Duodenal mucosa (tissue), 2 donors: ENCODE measurements around the gene MLLT6.

Source experiments
- H3K27ac ChIP-seq: one replicate; pipeline ENCODE4 v1.7.0; 2013; ENCODE audit warnings: low read depth, low read length
- H3K27me3 ChIP-seq, 2 donors: one replicate each; pipeline ENCODE4 v1.7.0; 2013; ENCODE audit warnings: low read length in 2 of 2, control low read depth in 1 of 2; ENCODE audit not compliant: insufficient read depth in 2 of 2, control insufficient read depth in 1 of 2
- H3K36me3 ChIP-seq, 2 donors: one replicate each; pipeline ENCODE4 v1.7.0; 2013; ENCODE audit warnings: low read length in 2 of 2, control low read depth in 1 of 2; ENCODE audit not compliant: insufficient read depth in 2 of 2, control insufficient read depth in 1 of 2
- H3K4me1 ChIP-seq, 2 donors: one replicate each; pipeline ENCODE4 v1.7.0; 2013; ENCODE audit warnings: low read length in 2 of 2, control low read depth in 1 of 2; ENCODE audit not compliant: insufficient read depth in 2 of 2, control insufficient read depth in 1 of 2
- H3K4me3 ChIP-seq, 2 donors: one replicate each; pipeline ENCODE4 v1.7.0; 2013; ENCODE audit warnings: low read length in 2 of 2, low read depth in 1 of 2
- H3K9ac ChIP-seq, 2 donors: one replicate each; pipeline ENCODE4 v1.7.0; 2013; ENCODE audit warnings: low read length in 2 of 2, low read depth in 1 of 2
- H3K9me3 ChIP-seq, 2 donors: one replicate each; pipeline ENCODE4 v1.7.0; 2013; ENCODE audit warnings: low read length in 2 of 2, control low read depth in 1 of 2; ENCODE audit not compliant: control insufficient read depth in 1 of 2

Gene MLLT6

DNA sequence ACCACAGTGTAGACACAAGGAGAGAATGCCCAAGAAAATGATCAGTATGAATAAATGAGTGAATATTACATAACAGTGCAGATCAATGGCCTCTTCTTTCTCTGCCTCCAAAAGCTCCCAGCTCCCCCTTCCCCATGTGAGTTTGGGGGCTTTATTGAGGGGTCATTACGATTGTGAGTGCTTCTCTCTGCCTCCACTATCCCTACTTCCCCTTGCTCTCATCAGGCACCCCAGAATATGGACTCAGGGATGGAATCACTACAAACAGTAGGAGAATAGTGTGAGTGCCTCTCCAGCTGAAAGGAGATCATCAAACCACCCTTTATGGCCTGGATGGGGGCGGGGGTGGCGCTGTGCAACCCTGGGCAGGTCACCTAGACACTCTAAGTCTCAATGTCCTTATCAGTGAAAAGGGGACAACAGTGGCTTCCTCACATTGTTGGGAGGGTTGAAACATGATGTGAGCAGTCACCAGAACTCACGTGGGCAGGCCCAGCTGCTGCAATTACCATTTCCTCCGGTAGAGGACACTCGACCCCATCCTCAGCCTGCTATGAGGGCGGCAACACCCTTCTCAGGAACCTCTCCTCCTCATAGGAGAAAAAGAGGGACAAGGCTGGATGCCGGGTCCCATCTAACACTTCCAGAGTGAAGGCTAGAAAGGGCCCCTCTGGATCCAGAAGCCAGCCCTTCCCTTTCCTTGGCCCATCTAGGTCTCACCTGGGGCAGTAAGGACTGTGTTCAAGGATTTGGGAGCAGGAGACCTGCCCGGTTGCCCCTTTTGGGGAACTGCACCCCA is 28.2 kb upstream of the MLLT6 start:
- H3K9ac ChIP-seq: no peak overlapping the region
- no peaks in the 10 kb centered on the region for H3K36me3 ChIP-seq
- no peak overlapping the region for H3K27ac ChIP-seq
- no peaks in the 10 kb centered on the region for H3K9me3 ChIP-seq
- peaks cover 12 to 18% of the 10 kb centered on the region in 2 donors for H3K4me1 ChIP-seq
- H3K27me3 ChIP-seq: peaks cover 29 to 30% of the 10 kb centered on the region in 2 donors
- H3K4me3 ChIP-seq: no peak overlapping the region

DNA sequence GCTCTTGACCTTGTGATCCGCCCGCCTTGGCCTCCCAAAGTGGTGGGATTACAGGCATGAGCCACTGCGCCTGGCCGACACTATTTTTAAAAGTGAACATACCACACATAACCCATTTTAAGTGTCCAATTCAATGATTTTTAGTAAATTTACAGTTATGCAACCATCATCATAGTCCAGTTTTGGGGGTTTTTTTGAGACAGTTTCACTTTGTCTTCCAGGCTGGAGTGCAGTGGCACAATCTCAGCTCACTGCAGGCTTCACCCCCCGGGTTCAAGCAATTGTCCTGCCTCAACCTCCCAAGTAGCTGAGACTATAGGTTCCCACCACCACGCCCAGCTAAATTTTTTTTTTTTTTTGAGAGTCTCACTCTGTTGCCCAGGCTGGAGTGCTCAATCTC is 27.3 kb upstream of the MLLT6 start:
- H3K27ac ChIP-seq: no peak overlapping the region
- H3K4me1 ChIP-seq: peaks cover 5 to 13% of the 10 kb centered on the region in 2 donors

DNA sequence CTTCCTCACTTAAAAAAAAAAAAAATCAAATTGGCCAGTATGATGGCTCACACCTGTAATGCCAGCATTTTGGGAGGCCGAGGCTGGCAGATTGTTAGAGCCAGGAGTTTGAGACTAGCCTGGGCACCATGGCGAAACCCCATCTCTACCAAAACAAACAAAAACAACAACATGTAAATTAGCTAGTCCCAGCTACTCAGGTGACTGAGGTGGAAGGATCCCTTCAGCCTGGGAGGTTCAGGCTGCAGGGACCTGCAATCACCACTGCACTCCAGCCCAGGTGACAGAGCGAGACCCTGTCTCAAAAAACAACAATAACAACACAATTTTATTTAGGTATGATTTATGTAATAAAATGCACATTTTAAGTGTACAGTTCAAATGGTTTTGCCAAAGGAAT is 24.0 kb upstream of the MLLT6 start:
- Histone ChIP-seq H3K9ac (no peak overlapping the region), H3K36me3 (no peaks in the 10 kb centered on the region), H3K27ac (no peak overlapping the region), H3K4me1 (peaks cover 0 to 3% of the 10 kb centered on the region in 2 donors), H3K4me3 (no peak overlapping the region), H3K27me3 (peaks cover 0 to under 1% of the 10 kb centered on the region in 2 donors), H3K9me3 (no peaks in the 10 kb centered on the region)

More for the DNA sequence above, 27.3 kb upstream of the MLLT6 start:
- no peaks in the 10 kb centered on the region for H3K9me3 ChIP-seq
- H3K36me3 ChIP-seq: no peaks in the 10 kb centered on the region
- no peak overlapping the region for H3K9ac ChIP-seq
- peaks cover 19 to 21% of the 10 kb centered on the region in 2 donors for H3K27me3 ChIP-seq
- H3K4me3 ChIP-seq: no peak overlapping the region

DNA sequence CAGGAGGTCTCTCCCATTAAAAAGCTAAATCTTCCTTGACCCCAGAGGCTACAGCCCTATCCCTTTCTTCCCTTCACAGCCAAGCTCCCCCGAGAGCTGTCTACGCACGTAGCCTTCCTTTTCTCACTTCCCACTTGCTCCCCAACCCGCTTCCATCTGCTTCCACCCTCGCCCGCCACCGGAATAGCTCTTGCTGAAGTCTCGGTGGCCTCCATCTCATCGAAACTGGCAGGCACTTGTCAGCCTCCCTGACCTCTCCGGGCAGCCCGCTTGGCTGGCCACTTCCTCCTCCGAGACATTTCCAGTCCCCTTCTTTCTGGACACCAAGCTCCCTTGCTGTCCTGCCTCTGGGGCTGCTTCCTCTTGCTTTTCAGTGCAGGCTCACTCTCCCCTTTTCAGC is 19.6 kb upstream of the MLLT6 start:
- Histone ChIP-seq H3K4me3 (no peak overlapping the region), H3K9me3 (no peaks in the 10 kb centered on the region), H3K9ac (no peak overlapping the region), H3K4me1 (no peaks in the 10 kb centered on the region), H3K27me3 (no peaks in the 10 kb centered on the region), H3K36me3 (no peaks in the 10 kb centered on the region), H3K27ac (no peak overlapping the region)

DNA sequence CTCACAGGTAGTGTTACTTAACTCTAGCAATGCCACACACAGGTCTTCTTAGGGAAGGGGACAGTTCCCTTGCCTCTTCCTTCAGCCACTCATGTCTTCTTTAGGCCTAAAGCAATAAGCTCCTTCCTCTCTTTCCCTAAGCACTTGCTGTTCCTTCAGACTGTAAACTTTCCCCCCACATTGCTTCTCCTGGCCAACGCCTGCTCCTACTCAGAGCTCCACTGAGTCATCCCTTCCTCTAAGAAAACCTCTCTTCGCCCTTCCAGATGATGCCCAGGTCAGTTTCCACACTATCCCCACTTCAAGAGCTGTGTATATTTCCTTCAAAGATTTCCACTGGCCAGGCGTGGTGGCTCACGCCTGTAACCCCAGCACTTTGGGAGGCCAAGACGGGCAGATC is 17.8 kb upstream of the MLLT6 start:
- Histone ChIP-seq H3K4me3 (no peak overlapping the region), H3K27ac (no peak overlapping the region), H3K27me3 (no peaks in the 10 kb centered on the region), H3K36me3 (no peaks in the 10 kb centered on the region), H3K4me1 (no peaks in the 10 kb centered on the region), H3K9ac (no peak overlapping the region), H3K9me3 (no peaks in the 10 kb centered on the region)

DNA sequence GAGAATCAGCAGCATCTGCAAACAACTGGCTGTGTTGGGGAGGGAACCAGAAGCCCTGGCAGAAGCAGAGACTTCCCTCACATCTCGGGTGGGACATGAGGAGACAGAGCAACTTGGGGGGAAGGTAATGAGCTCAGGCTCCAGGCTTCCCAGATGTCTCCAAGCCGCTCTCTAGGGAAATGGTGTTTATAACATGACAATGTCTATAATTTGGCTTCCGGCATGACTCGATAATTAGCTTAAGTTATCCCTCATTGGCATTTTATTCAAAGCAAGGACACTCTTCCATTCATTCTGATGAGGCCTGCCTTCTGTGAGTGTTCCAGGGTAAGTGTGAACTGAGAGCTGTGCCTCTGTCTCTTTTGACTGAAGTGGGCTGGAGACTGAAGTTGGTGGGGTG is 14.7 kb upstream of the MLLT6 start:
- peaks cover 6 to 13% of the 10 kb centered on the region in 2 donors for H3K4me1 ChIP-seq
- H3K4me3 ChIP-seq: no peak overlapping the region
- H3K9me3 ChIP-seq: no peaks in the 10 kb centered on the region
- no peak overlapping the region for H3K27ac ChIP-seq
- H3K9ac ChIP-seq: no peak overlapping the region
- no peaks in the 10 kb centered on the region for H3K27me3 ChIP-seq
- H3K36me3 ChIP-seq: no peaks in the 10 kb centered on the region

DNA sequence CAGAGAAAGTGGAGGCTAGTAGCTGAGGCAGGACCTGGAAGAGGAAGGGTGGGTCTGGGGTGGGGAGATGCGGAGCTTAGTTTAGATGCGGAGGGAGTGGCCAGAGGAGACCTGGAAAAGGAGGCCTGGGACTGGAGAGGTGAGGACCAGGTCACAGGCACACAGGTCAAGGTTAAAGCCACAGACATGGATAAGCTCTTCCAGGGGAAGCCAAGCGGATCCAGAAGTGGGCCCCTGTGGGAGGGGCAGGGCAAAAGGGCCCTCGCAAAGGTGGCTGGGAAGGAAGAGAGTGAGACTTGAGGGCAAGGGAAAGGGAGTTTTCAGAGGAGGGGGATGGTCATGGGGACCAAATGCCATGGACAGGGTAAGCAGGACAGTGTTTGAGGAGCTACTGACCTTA is 13.9 kb upstream of the MLLT6 start:
- H3K36me3 ChIP-seq: no peaks in the 10 kb centered on the region
- no peak overlapping the region for H3K4me3 ChIP-seq
- H3K4me1 ChIP-seq: peaks cover 6 to 13% of the 10 kb centered on the region in 2 donors
- no peak overlapping the region for H3K27ac ChIP-seq
- no peak overlapping the region for H3K9ac ChIP-seq
- H3K27me3 ChIP-seq: no peaks in the 10 kb centered on the region
- H3K9me3 ChIP-seq: no peaks in the 10 kb centered on the region

DNA sequence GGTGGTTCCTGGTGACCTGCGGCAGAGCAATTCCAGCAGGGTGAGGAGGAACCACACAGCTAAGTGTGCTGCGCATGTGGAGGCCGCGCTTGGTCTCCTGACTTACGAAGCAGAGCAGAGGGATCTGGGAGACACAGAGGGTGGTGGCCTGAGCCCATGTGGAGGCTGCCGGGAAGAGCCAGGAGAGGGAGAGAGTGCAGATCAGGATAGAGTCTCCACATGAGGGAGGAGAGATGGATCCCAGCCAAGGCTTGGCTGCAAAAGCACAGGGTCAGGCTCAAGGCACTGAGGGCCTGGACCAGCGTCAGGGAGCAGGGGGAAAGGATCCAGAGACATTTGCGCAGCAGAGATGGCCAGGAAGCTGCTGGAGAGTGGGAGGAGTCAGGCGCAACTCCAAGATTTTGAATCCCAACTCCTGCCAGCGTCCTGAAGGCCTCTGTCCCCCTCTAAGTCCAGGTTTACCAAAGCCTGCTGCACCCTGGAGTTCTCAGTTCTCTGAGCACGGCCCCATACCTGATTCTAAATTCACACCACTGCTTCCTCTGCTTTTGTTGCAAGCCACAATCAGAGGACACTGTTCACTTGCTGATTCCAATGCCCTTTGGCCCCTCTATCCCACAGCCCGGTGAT is 11.3 kb upstream of the MLLT6 start:
- Histone ChIP-seq H3K4me1 (peaks cover 6 to 13% of the 10 kb centered on the region in 2 donors), H3K9me3 (no peaks in the 10 kb centered on the region), H3K9ac (peak overlapping the region in 1 of 2 donors; percentile 15), H3K4me3 (peak overlapping the region in 1 of 2 donors; percentile 9), H3K27ac (no peak overlapping the region), H3K36me3 (no peaks in the 10 kb centered on the region), H3K27me3 (no peaks in the 10 kb centered on the region)

DNA sequence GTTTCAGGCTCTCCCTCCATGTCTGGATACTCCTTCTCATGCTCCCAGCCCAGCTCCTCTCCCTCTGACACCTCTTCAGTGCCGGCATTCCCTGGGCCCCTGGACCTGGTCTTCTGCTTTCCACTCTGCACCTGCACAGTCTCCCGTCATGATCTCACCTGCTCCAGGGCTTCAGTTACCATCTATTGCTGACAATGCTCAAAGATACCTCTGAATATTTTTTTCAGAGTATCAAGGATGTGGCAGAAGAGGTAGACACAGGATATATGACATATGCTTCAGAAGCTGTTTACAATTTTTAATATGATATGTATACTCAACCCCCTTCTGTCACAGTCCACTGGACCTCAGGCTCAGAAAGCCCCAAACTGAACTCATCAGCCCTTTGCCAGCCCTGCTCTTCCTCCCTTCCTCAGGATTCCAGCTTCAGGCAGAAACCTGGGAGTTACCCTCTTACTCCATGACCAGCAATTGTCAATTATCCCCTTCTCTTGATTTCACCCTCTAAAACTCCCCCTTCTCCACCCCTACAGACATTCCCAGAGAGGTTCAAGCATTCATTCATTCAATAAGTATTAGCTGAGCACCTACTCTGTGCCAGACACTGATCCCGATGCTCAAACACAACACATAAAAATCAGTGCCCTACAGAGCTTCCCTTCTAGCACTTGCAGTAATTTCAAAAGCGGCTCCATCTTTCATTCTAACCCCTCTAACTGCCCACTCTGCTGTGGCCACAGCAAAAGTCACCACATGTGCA is 7.8 kb upstream of the MLLT6 start:
- H3K4me1 ChIP-seq: peaks cover 16 to 22% of the 10 kb centered on the region in 2 donors
- H3K27me3 ChIP-seq: no peaks in the 10 kb centered on the region
- no peak overlapping the region for H3K9ac ChIP-seq
- no peak overlapping the region for H3K4me3 ChIP-seq
- no peak overlapping the region for H3K27ac ChIP-seq
- H3K9me3 ChIP-seq: no peaks in the 10 kb centered on the region
- no peaks in the 10 kb centered on the region for H3K36me3 ChIP-seq

DNA sequence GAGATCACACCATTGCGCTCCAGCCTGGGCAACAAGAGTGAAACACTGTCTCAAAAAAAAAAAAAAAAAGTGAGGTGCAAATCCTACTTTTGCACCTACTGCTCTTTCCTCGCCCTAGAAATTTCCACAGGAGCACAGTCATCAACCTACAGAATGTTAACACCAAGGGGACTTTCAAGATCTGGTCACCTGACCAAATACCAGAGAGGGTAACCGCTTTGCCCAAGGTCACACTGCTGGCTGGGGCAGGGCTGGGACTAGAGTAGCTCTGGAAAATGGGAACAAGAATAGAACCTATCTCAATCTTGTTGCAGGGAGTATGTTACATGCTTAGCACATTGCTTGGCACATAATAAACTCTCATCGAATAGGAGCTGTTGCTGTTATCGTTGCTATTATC is 6.3 kb upstream of the MLLT6 start:
- Histone ChIP-seq H3K27ac (no peak overlapping the region), H3K27me3 (no peaks in the 10 kb centered on the region), H3K4me1 (peaks cover 16 to 29% of the 10 kb centered on the region in 2 donors), H3K4me3 (no peak overlapping the region), H3K9ac (no peak overlapping the region), H3K36me3 (no peaks in the 10 kb centered on the region), H3K9me3 (no peaks in the 10 kb centered on the region)
